GM18520 (cell line): ENCODE measurements around the gene RAMACL.

Experiments used
- ATAC-seq: cut with Tn5 transposase; IDR thresholded peaks from one replicate; pipeline ENCODE4 v1.9.1; 2021; ENCODE audit not compliant: unreplicated experiment

The RAMACL gene

DNA sequence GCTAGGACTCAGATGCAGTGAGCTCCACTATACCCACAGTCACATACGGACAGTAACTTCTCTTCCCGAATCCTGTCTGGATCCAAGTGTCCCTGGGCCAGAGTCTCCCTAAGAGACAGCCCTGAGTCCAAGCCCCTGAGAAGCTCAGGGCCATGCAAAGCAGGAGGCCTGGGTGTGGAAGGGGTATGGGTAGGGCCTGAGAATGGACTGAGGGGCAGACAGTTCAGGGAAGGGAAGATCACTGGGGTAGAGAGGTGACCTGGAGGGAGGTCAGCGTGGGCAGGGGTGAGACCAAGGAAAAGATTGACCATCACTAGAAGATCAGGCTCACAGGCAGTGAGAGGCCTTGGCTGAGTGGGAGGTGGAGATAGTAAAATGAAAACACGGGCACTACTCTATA lies 31.8 kb upstream of the RAMACL start:
- no peak for ATAC-seq

DNA sequence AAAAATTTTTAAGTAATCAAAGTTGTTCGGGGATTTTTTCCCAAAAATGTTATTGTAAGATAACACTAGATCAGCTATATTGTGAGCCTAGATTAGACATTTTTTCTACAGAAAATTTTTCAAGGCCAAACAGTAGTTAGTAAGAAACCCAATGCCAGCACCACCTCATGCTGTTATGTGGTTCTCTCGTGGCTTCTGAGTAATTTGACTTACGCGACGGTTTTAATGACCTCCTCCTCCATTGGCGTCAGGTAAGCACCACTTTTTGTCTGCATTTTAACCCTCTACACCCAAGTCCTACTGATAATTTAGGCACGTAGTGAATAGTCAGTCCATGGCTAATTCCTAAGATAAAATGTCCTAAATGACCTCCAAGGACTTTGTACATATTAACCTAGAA lies 30.9 kb upstream of the RAMACL start:
- ATAC-seq, result no peak

DNA sequence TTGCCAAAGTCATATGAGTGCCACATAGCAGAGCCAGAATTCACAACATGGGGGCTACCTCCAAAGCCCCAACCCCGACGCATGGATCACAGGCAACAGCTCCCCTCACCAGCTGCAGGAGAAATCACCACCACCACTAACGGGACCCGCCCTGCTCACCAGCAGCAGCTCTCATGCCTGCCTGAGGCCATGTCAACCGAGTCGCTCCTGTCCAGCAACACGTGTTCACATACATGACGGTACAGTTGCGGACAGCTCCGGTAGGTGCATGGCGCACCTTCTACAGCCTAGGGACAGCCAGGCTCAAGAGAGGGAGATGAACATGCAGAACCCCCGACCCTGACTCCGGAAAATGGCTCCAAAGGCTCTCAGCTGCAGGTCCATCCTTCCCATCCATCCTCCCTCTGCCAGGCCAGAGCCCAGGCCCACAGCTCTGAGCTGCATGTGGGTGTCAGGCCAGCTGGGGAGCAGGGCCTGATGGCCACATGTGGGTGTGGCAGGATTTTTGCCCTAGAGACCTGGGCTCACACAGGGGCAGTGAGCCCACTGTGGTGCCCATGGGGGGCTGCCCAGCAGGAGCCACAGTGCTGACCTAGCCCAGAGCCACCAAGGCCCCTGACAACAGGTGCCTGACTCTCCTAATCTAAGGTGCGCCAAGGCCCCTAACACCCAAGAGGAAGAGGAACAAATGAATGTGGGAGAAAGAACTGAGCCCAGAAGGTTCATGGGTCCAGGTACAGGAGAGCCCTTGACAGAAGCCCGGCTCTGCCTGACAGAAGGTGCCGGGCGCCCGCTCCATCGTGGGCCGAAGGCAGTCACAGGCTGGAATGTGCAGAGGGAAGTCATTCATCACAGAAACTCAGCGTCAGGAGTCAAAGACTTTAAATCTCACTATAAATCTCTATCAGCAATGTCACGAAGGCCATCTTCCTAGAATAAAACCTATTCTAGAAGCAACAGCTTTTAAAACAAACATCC lies 30.1 kb upstream of the RAMACL start:
- no peak for ATAC-seq

- ATAC-seq, result no peak
Observed at GRCh38 chr6:166615059-166615770, 28.7 kb upstream of the RAMACL start.

DNA sequence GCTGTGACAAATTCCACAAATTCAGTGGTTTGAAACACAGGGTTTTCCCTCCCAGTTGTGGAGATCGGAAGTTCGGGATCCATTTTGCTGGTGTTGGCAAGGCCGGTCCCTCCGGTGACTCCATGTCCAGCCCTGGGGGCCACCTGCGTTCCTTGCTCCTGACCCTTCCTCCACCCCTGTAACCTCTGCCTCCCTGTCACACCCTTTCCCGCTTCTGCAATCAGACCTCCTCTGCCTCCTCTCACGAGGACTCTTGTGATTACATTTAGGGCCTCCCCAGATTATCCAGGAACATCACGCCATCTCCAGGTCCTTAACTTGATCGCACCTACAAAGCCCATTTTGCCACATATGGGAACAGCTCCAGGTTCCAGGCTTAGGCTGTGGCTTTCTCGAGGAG lies 28.1 kb upstream of the RAMACL start:
- ATAC-seq, result no peak

DNA sequence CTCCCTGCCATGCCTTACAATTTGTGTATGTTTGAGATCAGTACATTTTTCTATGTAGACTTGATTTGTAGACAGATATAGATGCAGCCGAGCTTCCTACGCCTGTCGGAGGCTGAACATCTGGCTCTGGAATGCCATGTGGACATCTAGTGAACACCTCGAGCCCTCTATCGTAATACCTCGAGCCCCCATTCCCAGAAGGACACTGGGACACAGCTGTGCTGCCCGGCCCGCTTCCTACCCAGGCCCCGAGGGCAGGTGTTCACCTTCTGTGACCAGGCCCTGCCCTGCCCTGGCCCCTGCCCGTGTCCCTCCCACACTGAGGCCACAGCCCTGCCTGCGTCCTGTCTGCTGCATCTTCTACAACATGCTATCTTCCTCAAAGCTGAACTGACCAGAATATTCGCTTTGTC lies 27.7 kb upstream of the RAMACL start:
- ATAC-seq, result no peak

DNA sequence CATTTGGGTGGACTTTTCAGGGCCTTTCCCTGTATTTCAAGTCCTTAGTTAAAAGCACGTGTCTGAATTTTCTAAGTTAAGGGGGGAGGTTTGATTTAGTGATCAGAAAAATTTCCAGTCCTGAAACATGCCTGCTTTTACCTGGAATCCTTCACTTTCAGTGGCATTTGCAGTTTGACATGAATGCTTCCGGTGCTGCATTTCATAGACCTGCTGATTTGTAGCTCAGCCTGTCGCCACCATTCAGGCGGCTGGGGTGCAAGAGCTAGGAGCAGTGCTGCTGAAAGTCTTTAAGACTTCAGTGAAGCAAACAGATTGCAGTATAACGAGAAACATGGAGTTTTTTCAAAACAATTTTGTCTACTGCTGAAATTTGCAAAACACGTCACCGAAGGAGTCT lies 26.5 kb upstream of the RAMACL start:
- ATAC-seq, result no peak

DNA sequence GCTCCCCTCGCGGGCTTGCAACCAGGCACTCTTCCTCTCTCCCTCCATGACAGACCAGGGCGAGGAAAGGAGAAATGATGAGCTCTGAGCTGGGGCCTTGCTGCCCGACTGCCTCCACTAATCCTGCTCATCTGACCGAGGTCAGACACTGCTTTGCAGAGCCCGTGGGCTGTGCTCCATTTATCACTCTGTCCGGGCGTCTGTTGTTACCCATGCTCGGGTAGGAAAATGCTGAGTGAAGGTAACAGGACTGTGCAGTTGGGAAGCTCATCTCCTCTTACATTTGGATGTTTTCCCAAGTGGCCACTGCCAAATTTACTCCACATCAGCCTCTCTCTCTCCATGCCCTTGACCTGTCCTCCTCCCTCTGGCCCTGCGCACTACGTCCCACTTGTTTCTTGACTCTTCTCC lies 26.0 kb upstream of the RAMACL start:
- no peak for ATAC-seq

GRCh38 chr6:166611631-166612030 lies 25.2 kb upstream of the RAMACL start:
- no peak for ATAC-seq

- ATAC-seq, result no peak
Observed at GRCh38 chr6:166610069-166610468, 23.6 kb upstream of the RAMACL start.

GRCh38 chr6:166608774-166609173 lies 22.3 kb upstream of the RAMACL start:
- ATAC-seq, result no peak

DNA sequence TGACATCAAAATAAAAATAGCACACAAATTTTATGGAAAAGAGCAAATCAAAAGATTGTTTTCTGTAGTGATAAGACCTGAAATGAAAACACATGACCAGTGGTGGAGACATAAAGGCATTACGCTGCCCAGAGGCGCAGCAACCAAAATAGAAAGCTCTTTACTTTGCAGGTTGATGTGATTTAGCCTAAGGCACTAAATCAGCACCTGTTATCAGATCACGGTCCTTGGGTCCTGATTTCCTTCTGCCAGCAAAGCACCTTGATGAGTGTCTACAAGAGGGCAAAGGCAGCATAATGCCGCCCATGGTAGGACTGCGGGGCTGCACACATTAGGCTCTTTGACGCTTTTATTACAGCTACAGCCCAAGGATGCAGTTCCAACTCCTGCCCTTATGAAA lies 19.3 kb upstream of the RAMACL start:
- no peak for ATAC-seq

DNA sequence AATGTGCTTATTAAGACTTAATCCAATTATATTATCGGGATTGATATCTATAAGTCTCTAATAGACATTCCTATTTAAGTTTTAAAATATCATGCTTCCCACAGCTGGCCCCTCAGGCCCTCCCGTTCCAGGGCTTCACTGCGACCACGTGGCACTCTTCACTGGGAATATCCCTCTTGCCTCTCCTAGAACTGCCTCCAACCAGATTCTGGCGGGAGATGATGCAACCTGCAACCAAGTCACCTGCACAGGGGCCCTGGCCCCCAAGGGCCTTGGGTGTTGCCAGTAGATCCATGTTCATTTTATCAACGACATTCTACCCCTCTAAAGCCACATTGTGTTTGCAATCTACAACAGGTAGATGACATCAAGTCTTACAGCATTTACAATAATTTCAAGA lies 18.4 kb upstream of the RAMACL start:
- ATAC-seq, result no peak

DNA sequence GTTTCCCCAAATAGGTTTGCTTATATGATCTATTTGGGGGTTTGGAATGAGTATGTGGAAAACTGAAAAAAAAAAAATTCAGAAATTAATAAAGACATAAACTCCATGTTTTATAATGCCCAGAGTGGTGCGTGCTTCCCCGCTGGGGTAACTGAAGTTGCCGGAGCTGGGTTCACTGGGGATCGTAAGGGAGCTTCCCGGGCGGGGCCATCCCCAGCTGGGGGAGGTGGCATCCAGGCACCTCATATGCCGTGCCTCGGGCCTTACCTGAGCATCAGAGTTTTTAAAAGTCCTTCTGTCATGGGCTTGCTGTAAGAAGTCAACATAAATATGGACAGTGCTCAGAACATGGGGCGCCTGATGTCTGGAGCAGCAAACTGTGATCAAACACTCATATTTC lies 17.9 kb upstream of the RAMACL start:
- ATAC-seq, result no peak

GRCh38 chr6:166603043-166603690 lies 16.7 kb upstream of the RAMACL start:
- no peak for ATAC-seq

DNA sequence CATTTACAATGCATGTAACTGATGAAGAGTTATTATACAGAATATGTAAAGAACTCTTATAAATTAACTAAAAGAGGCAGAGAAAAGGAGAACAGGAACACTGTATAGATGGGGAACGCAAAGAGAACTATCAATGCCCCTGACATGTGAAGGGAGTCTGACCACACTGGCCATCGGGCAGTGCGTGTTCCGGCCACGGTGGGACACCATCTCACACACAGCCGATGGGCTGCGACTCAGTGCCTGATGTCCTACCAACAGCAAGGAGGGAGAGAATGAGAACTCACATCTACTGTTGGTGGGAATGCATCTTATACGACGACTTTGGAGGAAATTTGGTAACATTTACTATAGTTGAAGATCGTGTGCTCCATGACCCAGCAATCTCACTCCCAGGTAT lies 15.5 kb upstream of the RAMACL start:
- ATAC-seq, result no peak

DNA sequence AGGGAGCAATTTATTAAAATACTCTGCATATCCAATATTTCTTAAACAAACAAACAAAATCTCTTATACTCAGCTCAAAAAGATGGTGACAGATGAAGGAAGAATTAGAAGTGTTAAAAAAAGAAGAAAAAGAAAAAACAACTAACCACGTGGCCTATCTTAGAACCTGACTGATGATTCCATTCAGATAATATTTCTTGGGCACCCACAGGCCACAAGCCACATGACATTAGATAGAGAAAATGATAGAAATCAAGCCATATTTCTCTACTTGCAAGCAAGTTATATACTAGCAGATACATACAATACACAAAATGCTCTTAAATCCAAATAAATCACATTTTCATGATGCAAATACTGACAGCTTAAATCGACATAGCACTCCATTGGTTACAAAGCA lies 14.5 kb upstream of the RAMACL start:
- ATAC-seq, result no peak

DNA sequence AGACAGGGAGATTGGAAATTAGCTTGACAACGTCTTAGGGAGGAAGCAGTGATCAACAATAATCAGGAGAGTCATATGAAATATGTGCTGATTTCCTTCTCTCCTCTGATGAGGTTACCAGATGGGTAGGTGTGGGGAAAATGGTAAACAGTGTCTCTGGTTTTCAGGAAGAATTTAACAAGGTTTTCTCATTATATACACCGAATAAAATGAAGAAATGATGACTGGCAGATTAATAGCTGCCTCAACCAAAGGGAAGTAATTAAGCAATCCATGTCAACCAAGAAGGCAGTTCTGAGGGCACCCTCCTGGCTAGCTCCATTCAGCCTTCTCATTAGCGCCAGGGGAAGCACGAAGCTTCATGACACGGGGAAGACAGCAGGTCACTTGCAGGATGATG lies 12.7 kb upstream of the RAMACL start:
- no peak for ATAC-seq

DNA sequence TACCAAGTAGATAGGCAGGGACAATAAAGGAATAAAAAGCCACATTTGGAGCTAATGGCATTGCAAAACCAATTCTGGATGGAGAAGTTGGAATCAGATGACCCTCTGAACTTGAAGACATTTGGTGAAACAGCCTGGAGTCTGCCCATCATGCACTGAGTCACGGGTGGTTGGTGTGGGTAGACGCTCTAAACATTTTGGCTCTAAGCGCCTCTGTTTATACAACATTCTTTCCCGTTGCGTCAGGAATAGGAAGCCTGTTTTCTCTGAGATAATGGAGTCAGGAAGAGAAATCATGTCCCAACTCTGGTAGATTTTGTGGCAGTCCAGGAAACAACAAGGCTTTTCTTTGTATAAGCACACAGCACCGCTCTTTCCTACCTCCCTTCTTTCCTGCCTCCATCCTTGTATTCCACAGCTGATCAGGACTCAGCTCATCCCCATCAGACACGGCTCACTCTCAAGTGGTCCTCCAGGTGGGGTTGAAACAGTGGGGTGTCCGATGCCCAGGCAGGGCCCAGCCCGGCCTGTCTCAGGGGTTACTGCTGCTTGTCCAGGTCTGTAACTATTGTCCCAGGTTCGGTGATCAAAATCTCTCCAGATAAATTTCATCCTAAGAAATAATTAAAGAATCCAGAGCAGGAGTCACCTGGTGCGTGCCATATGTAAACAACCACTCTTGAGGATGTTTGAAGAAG lies 12.1 kb upstream of the RAMACL start:
- no peak for ATAC-seq

DNA sequence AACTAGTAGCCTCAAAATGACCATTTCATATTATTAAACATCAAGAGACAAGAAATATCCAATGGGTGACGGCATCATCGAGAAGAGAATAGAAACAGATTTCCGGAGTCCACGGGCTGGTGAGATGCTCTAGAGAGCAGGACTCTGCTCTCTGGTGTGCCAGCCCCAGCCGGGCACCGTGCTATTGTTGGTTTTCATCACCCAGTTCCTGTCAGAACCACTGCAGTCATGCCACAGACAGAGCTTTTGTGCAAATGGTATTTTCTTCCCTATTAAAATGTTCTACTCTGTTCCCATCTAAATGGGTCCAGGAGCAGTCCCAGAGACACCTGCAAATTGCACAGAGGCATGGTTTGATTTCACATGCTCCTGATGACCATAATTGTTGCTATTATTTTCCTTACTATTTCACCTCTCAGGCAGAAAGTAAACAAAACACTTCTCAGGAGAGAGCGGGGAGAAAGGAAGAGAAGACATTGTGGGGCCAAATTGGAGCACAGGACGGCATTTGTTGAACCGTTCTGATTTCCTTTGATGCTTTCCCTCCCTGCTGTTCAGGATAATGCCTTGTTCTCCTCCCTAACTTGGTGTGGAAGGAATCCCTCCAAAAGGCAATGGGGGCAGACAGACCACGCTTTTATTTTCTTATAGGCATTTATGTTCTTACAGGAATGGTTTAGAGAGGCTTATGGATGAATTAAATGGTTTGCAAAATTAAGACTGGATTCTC lies 11.4 kb upstream of the RAMACL start:
- no peak for ATAC-seq
